Kidney epithelial cell (primary cell): Measurements from ENCODE around the gene CISD3. TPM values are rescaled to one million over a fixed set of nuclear protein-coding genes. Genes with fewer than 3 reads are reported as not detected.

ENCODE experiments used
- DNase-seq: peaks from one replicate; pipeline ENCODE4 v3.0.0-alpha.2; 2010; ENCODE audit warnings: low read depth
- H3K27me3 ChIP-seq: 2 replicates; pipeline ENCODE4 v1.6.0; 2011; ENCODE audit warnings: low read length; ENCODE audit not compliant: control insufficient read depth, insufficient read depth
- H3K36me3 ChIP-seq: 2 replicates; pipeline ENCODE4 v1.5.1; 2011; ENCODE audit warnings: low read length; ENCODE audit not compliant: control insufficient read depth, insufficient read depth
- H3K4me3 ChIP-seq: 2 replicates; pipeline ENCODE4 v1.5.1; 2011; ENCODE audit warnings: low read depth, mild to moderate bottlenecking, control low read depth, low read length
- CTCF ChIP-seq: IDR thresholded peaks from 2 replicates; pipeline ENCODE4 v1.5.1; 2011; ENCODE audit warnings: mild to moderate bottlenecking, moderate library complexity, low read length, control low read depth, inconsistent platforms; ENCODE audit not compliant: insufficient read depth, poor library complexity, severe bottlenecking
- total RNA-seq: library from RNA; depleted of rRNA; stranded (reverse); fragments of >200 nt; gene quantifications from 2 replicates; pipeline ENCODE4 v1.2.3, GENCODE V29; 2015

Gene CISD3
- total RNA-seq, 1 donor from 2014 or later, result 4.1 TPM

GRCh38 chr17:38710985-38711384 lies 19.2 kb upstream of the CISD3 start:
- no peak for DNase-seq
- no peak for TF ChIP-seq CTCF
- Histone ChIP-seq H3K36me3 (peaks cover 5% of the 10 kb centered on the region), H3K4me3 (no peak overlapping the region), H3K27me3 (no peaks in the 10 kb centered on the region)

GRCh38 chr17:38711792-38712571 lies 18.2 kb upstream of the CISD3 start:
- no peak overlapping the region for H3K4me3 ChIP-seq
- TF ChIP-seq CTCF, result no peak
- H3K36me3 ChIP-seq, result peaks cover 5% of the 10 kb centered on the region
- no peak for DNase-seq
- no peaks in the 10 kb centered on the region for H3K27me3 ChIP-seq

- no peak for TF ChIP-seq CTCF
- Histone ChIP-seq H3K4me3 (no peak overlapping the region), H3K27me3 (no peaks in the 10 kb centered on the region), H3K36me3 (peaks cover 4% of the 10 kb centered on the region)
- DNase-seq, result no peak
These were observed 17.5 kb upstream of the CISD3 start for GRCh38 chr17:38712593-38712992.

GRCh38 chr17:38713456-38714075 lies 16.6 kb upstream of the CISD3 start:
- peaks cover 6% of the 10 kb centered on the region for H3K36me3 ChIP-seq
- no peak overlapping the region for H3K4me3 ChIP-seq
- no peak for TF ChIP-seq CTCF
- DNase-seq, result no peak
- H3K27me3 ChIP-seq, result no peaks in the 10 kb centered on the region

- no peak overlapping the region for H3K4me3 ChIP-seq
- TF ChIP-seq CTCF, result no peak
- peaks cover 4% of the 10 kb centered on the region for H3K36me3 ChIP-seq
- DNase-seq, result no peak
- H3K27me3 ChIP-seq, result no peaks in the 10 kb centered on the region
These were observed 14.8 kb upstream of the CISD3 start for GRCh38 chr17:38715216-38715943.
